Measurements from ENCODE around the gene DHRSX. TPM values are rescaled to one million over a fixed set of nuclear protein-coding genes. Genes with fewer than 3 reads are reported as not detected.
"Not testable (repeated sequence)": the region's sequence is repeated elsewhere in the genome, so short reads cannot be mapped to it uniquely, and the experiment has no call there.

DHRSX gene
- total and polyA plus RNA-seq, 2 of the 8 experiments (the other 6 are each of a cell fraction or from before 2014, with no cell fraction given): 35.1 to 43.4 TPM

DNA sequence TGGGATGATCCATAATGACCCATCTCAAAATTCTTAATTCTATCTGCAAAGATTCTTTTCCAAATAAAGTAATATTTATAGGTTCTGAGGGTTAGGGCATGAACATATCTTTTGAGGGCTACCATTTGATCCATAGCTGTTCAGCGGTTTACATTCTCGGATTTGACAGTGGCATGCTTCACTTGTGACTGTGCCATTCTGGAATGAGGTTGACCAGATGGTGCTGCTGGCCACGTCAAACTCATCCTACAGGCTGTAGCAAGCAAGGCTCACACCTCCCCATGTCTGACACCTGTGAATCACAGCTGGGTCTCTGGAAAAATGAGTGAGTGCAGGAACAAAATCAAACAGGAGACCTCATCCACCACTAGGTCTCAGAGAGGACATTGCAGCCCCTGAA lies 280.5 kb downstream of the DHRSX start (continued):
- TF ChIP-seq SIX5 (IDR thresholded peaks at IDR 0.05; ENCODE audit: low read depth, low read length) (no peak), TAF1 (IDR thresholded peaks at IDR 0.05; ENCODE audit: low read depth, low read length) (no peak), ASH2L (IDR thresholded peaks at IDR 0.05; ENCODE audit: low read length) (no peak), RBBP5 (IDR thresholded peaks at IDR 0.05; ENCODE audit: borderline replicate concordance, low read depth, low read length) (no peak), BRCA1 (IDR thresholded peaks at IDR 0.05; ENCODE audit: low read depth, low read length) (no peak)

DNA sequence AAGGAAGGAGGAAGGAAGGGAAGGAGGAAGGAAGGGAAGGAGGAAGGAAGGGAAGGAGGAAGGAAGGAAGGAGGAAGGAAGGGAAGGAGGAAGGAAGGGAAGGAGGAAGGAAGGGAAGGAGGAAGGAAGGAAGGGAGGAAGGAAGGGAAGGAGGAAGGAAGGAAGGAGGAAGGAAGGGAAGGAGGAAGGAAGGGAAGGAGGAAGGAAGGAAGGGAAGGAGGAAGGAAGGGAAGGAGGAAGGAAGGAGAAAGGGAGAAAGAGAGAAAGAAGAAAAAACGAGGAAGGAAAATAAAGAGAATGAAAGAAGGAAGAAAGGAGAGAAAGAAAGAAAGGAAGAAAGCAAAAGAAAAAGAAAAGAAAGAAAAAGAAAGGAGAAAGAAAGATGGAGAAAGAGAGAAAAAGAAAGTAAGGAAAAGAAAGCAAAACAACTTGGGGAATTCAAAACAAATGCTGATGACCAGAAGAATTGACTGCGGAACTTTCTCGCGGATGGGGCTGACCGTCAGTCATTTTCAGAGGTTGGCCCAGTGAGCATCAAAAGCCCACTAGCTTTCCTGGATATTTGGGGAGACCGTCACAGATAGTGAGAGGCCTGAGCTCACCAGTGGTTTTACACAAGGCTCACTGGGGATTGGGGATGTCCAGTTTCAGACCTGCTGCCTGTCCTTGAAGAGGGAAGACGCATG lies 286.5 kb downstream of the DHRSX start:
- POLR2A ChIA-PET (ENCODE audit: partially characterized antibody); H4K20me1 ChIP-seq (replicated peaks in 1 of 2; ENCODE audit: control insufficient read depth in 1 of 2, insufficient read depth in 2 of 2, low read length in 2 of 2); H2AFZ ChIP-seq (ENCODE audit: low read length); H3K4ac ChIP-seq (replicated peaks; ENCODE audit: insufficient read length, low read depth, low read length); H2BK15ac ChIP-seq (ENCODE audit: low read length); H3K56ac ChIP-seq (replicated peaks; ENCODE audit: insufficient read length, low read depth, low read length); H2AK5ac ChIP-seq (ENCODE audit: low read depth, low read length); FAIRE-seq; H3K79me1 ChIP-seq (ENCODE audit: low read depth, low read length); DNase-seq (ENCODE audit: low read depth in 1 of 2, low spot score in 2 of 2); H2BK12ac ChIP-seq (ENCODE audit: low read depth, low read length); H2BK20ac ChIP-seq (ENCODE audit: low read length); H3K4me2 ChIP-seq (ENCODE audit: insufficient read depth in 1 of 2, low read depth in 2 of 2, low read length in 2 of 2); H3K4me3 ChIP-seq (ENCODE audit: extremely low read depth in 1 of 4, insufficient read depth in 2 of 4, low read depth in 3 of 4, low read length in 4 of 4); H3K79me2 ChIP-seq (ENCODE audit: control insufficient read depth in 1 of 2, insufficient read depth in 2 of 2, low read length in 2 of 2); CTCF ChIA-PET (ENCODE audit: partially characterized antibody); H4K5ac ChIP-seq (ENCODE audit: insufficient read length, low read depth, low read length); H3K14ac ChIP-seq (ENCODE audit: insufficient read length); H3K4me1 ChIP-seq (replicated peaks in 1 of 4; ENCODE audit: control insufficient read depth in 3 of 4, insufficient read depth in 4 of 4, low read length in 3 of 4); H2BK5ac ChIP-seq (ENCODE audit: low read depth, low read length); H3K27me3 ChIP-seq (replicated peaks in 1 of 4; ENCODE audit: control insufficient read depth in 3 of 4, extremely low read depth in 1 of 4, insufficient read depth in 3 of 4, low read length in 3 of 4); H3K9ac ChIP-seq (replicated peaks in 1 of 4; ENCODE audit: extremely low read depth in 1 of 4, low read depth in 3 of 4, low read length in 3 of 4); H3K27ac ChIP-seq (ENCODE audit: low read depth, low read length); H4K8ac ChIP-seq (ENCODE audit: extremely low read depth, insufficient read depth, low read length); H4K91ac ChIP-seq (replicated peaks; ENCODE audit: insufficient read length, low read length); H3K23me2 ChIP-seq (ENCODE audit: low read depth, low read length); H2BK120ac ChIP-seq (replicated peaks; ENCODE audit: low read depth, low read length); H3K18ac ChIP-seq (ENCODE audit: extremely low read depth, low read length); H3K23ac ChIP-seq (ENCODE audit: insufficient read length): not testable (repeated sequence)
- Histone ChIP-seq H3K36me3 (ENCODE audit: control insufficient read depth in 2 of 4, insufficient read depth in 4 of 4, low read length in 3 of 4) (peaks cover 0 to 10% (median 4%) of the 10 kb centered on the region in 4 experiments; a peak in 3 of 8 replicates), H3K9me3 (ENCODE audit: insufficient read depth in 2 of 2, low read depth in 1 of 2, low read length in 1 of 2) (peaks cover 16 to 32% of the 10 kb centered on the region in 2 experiments)
- 79 to 91% methylated on average over 1 to 7 of the region's 7 CpGs for whole genome bisulfite sequencing, 2 experiments (ENCODE audit: extremely low coverage in 1 of 2, insufficient coverage in 1 of 2, insufficient read length in 1 of 2, insufficient replicate concordance in 2 of 2, low coverage in 1 of 2, low lambda C conversion rate in 2 of 2, missing lambda C conversion rate in 1 of 2)
